WI38 (cell line): ENCODE results near the gene PRPF4.
"Not testable (repeated sequence)": the region's sequence is repeated elsewhere in the genome, so short reads cannot be mapped to it uniquely, and the experiment has no call there.

Source experiments
- H3K4me3 ChIP-seq: 2 replicates; pipeline ENCODE4 v1.5.1; 2011; ENCODE audit warnings: low read depth, mild to moderate bottlenecking, control low read depth, low read length
- CTCF ChIP-seq: IDR thresholded peaks from 2 replicates; pipeline ENCODE4 v1.5.1; 2012; ENCODE audit warnings: low read depth, mild to moderate bottlenecking, control low read depth, low read length

PRPF4 gene

GRCh38 chr9:113275157-113276131 lies at the start of gene PRPF4, which contains the start of gene CDC26:
Gene PRPF4, plus strand, starts transcription at chr9:113275658. Its CDS starts 86 bp downstream, at chr9:113275744.
Gene CDC26, minus strand, starts transcription at chr9:113275572. Its CDS starts 3,065 bp downstream, at chr9:113272507.
- TF ChIP-seq CTCF = no peak

GRCh38 chr9:113227436-113227835 lies 48.0 kb upstream of the PRPF4 start:
- H3K4me3 ChIP-seq = no peak overlapping the region
- no peak for TF ChIP-seq CTCF

More at GRCh38 chr9:113275157-113276131, at the start of gene PRPF4, which contains the start of gene CDC26:
- peak within 1 kb of the TSS; percentile 80 for H3K4me3 ChIP-seq

- no peak overlapping the region for H3K4me3 ChIP-seq
- TF ChIP-seq CTCF = no peak
These were observed 47.3 kb upstream of the PRPF4 start for GRCh38 chr9:113228130-113228665.

GRCh38 chr9:113231701-113232100 lies 43.8 kb upstream of the PRPF4 start:
- TF ChIP-seq CTCF = no peak
- H3K4me3 ChIP-seq = no peak overlapping the region

GRCh38 chr9:113235701-113236255 lies 39.7 kb upstream of the PRPF4 start:
- H3K4me3 ChIP-seq = not testable (repeated sequence)

- no peak for TF ChIP-seq CTCF
These were observed 38.4 kb upstream of the PRPF4 start for GRCh38 chr9:113237026-113237425.

GRCh38 chr9:113238202-113238858 lies 37.1 kb upstream of the PRPF4 start:
- H3K4me3 ChIP-seq = no peak overlapping the region
- no peak for TF ChIP-seq CTCF

More at GRCh38 chr9:113237026-113237425, 38.4 kb upstream of the PRPF4 start:
- no peak overlapping the region for H3K4me3 ChIP-seq
